GM21825 (cell line): ENCODE results near the gene OR4M2.
"Not testable (repeated sequence)": the region's sequence is repeated elsewhere in the genome, so short reads cannot be mapped to it uniquely, and the experiment has no call there.

Experiments used
- ATAC-seq: cut with Tn5 transposase; IDR thresholded peaks from one replicate; pipeline ENCODE4 v1.9.1; 2021; ENCODE audit warnings: mild to moderate bottlenecking, moderate library complexity; ENCODE audit not compliant: unreplicated experiment

Gene OR4M2

GRCh38 chr15:22080227-22080626 is at the start of gene OR4M2:
OR4M2 (plus strand) TSS chr15:22080527; CDS start chr15:22080625, 98 bp downstream.
- not testable (repeated sequence) for ATAC-seq

- not testable (repeated sequence) for ATAC-seq
Observed at GRCh38 chr15:22069267-22069666, 11.1 kb upstream of the OR4M2 start.

- not testable (repeated sequence) for ATAC-seq
Observed at GRCh38 chr15:22081386-22081785, 1.1 kb downstream of the OR4M2 start.

GRCh38 chr15:22098616-22099253 is 18.4 kb downstream of the OR4M2 start:
- ATAC-seq = peak; percentile 49

GRCh38 chr15:22099289-22099891 is 19.1 kb downstream of the OR4M2 start:
- ATAC-seq = peak; percentile 81

- ATAC-seq = not testable (repeated sequence)
Observed at GRCh38 chr15:22122033-22122432, 41.7 kb downstream of the OR4M2 start.
